Ishikawa (cell line): ENCODE data around the gene PRSS22.

Experiments
- CEBPB ChIP-seq: IDR thresholded peaks from 2 replicates; pipeline ENCODE4 v1.6.1; 2012
- EGR1 ChIP-seq: IDR thresholded peaks from 2 replicates; pipeline ENCODE4 v1.6.1; 2012
- EP300 ChIP-seq: IDR thresholded peaks from 2 replicates; pipeline ENCODE4 v1.6.1; 2012; ENCODE audit warnings: borderline replicate concordance
- MAX ChIP-seq: IDR thresholded peaks from 2 replicates; pipeline ENCODE4 v1.6.1; 2012
- NFIC ChIP-seq: IDR thresholded peaks from 2 replicates; pipeline ENCODE4 v1.6.1; 2012
- RAD21 ChIP-seq: IDR thresholded peaks from 2 replicates; pipeline ENCODE4 v1.6.1; 2012; ENCODE audit warnings: low read depth
- REST ChIP-seq: IDR thresholded peaks from 2 replicates; pipeline ENCODE4 v1.6.1; 2012; ENCODE audit warnings: low read depth, mild to moderate bottlenecking
- TAF1 ChIP-seq: IDR thresholded peaks from 2 replicates; pipeline ENCODE4 v1.6.1; 2012; ENCODE audit warnings: low read depth, mild to moderate bottlenecking
- TCF12 ChIP-seq: IDR thresholded peaks from 2 replicates; pipeline ENCODE4 v1.6.1; 2012; ENCODE audit warnings: low read depth
- TEAD4 ChIP-seq: IDR thresholded peaks from 2 replicates; pipeline ENCODE4 v1.6.1; 2012
- USF1 ChIP-seq: IDR thresholded peaks from 2 replicates; pipeline ENCODE4 v1.6.1; 2012
- YY1 ChIP-seq: IDR thresholded peaks from 2 replicates; pipeline ENCODE4 v1.6.1; 2012; ENCODE audit warnings: low read depth

- TF ChIP-seq MAX (no peak), TAF1 (no peak), REST (no peak), EP300 (no peak), USF1 (no peak), EGR1 (no peak), TEAD4 (no peak), CEBPB (no peak), TCF12 (no peak), RAD21 (no peak), YY1 (no peak), NFIC (no peak)
Observed at GRCh38 chr16:2899564-2900072, 41.6 kb upstream of the PRSS22 start.
